KMS-11 (cell line): ENCODE data around the gene EMC7.

Experiments
- H2AFZ ChIP-seq: fragments of 200-600 bp; sonication (generic); 2 replicates; pipeline ENCODE4 v1.6.1; 2016; ENCODE audit warnings: antibody characterized with exemption, mixed run types, low read depth
- H3K27ac ChIP-seq: fragments of 200-600 bp; sonication (generic); 2 replicates; pipeline ENCODE4 v1.6.1; 2016; ENCODE audit warnings: mild to moderate bottlenecking, mixed run types
- H3K27me3 ChIP-seq: fragments of 200-600 bp; sonication (generic); 2 replicates; pipeline ENCODE4 v1.6.1; 2017; ENCODE audit warnings: mild to moderate bottlenecking, low read depth, mixed run types, moderate library complexity; ENCODE audit not compliant: insufficient read depth
- H3K36me3 ChIP-seq: fragments of 200-600 bp; sonication (generic); 2 replicates; pipeline ENCODE4 v1.6.1; 2017; ENCODE audit warnings: mild to moderate bottlenecking, mixed run types; ENCODE audit not compliant: insufficient read depth
- H3K4me1 ChIP-seq: fragments of 200-600 bp; sonication (generic); 2 replicates; pipeline ENCODE4 v1.6.1; 2016; ENCODE audit warnings: mild to moderate bottlenecking, low read depth, mixed run types; ENCODE audit not compliant: poor library complexity, severe bottlenecking
- H3K4me2 ChIP-seq: fragments of 200-600 bp; sonication (generic); 2 replicates; pipeline ENCODE4 v1.7.0; 2016; ENCODE audit warnings: mild to moderate bottlenecking, mixed run types
- H3K4me3 ChIP-seq: fragments of 200-600 bp; sonication (generic); IDR thresholded peaks from 2 replicates; pipeline ENCODE4 v1.6.1; 2017; ENCODE audit warnings: low read depth, low read length, mixed read lengths; ENCODE audit not compliant: insufficient read depth
- H3K79me2 ChIP-seq: fragments of 200-600 bp; sonication (generic); 2 replicates; pipeline ENCODE4 v1.6.1; 2016; ENCODE audit warnings: low read depth, mixed run types; ENCODE audit not compliant: insufficient read depth
- H3K9ac ChIP-seq: fragments of 200-600 bp; sonication (generic); 2 replicates; pipeline ENCODE4 v1.6.1; 2016; ENCODE audit warnings: mild to moderate bottlenecking, mixed run types
- H4K20me1 ChIP-seq: fragments of 200-600 bp; sonication (generic); 2 replicates; pipeline ENCODE4 v1.6.1; 2016; ENCODE audit warnings: mild to moderate bottlenecking, mixed run types; ENCODE audit not compliant: insufficient read depth
- TF ChIP-seq, protein P1 (sequence below): fragments of 200-600 bp; sonication (generic); conservative IDR thresholded peaks from 2 replicates; pipeline ENCODE4 v1.6.1; 2017; ENCODE audit warnings: low read depth, mild to moderate bottlenecking, antibody characterized with exemption, low read length, moderate library complexity, mixed read lengths

EMC7 gene

DNA sequence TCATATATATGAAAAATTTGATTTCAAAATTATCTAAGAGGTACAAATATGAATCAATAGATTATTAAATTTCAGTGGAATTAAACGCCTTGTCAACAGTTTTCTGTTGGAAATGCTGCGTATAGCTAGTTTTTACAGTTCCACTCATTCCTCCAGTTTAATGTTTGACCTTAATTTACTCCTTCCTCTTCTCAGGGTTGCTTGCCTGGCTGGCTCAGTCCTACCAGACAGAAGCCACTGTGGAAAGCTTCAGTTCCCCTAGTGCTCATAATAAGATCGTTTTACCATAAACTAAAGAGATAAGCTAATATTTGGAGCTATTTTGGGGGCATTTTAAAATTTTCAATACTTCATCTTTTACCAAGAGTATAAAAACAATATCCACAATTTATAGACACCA lies 22.8 kb downstream of the EMC7 start:
- TF ChIP-seq, protein P1, sequence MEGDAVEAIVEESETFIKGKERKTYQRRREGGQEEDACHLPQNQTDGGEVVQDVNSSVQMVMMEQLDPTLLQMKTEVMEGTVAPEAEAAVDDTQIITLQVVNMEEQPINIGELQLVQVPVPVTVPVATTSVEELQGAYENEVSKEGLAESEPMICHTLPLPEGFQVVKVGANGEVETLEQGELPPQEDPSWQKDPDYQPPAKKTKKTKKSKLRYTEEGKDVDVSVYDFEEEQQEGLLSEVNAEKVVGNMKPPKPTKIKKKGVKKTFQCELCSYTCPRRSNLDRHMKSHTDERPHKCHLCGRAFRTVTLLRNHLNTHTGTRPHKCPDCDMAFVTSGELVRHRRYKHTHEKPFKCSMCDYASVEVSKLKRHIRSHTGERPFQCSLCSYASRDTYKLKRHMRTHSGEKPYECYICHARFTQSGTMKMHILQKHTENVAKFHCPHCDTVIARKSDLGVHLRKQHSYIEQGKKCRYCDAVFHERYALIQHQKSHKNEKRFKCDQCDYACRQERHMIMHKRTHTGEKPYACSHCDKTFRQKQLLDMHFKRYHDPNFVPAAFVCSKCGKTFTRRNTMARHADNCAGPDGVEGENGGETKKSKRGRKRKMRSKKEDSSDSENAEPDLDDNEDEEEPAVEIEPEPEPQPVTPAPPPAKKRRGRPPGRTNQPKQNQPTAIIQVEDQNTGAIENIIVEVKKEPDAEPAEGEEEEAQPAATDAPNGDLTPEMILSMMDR, result no peak
- Histone ChIP-seq H3K4me2 (no peak overlapping the region), H4K20me1 (no peaks in the 10 kb centered on the region), H3K27ac (no peak overlapping the region), H3K36me3 (0 out of 2 replicates have a peak, but pooled peaks cover 3% of the 10 kb centered on the region), H2AFZ (no peak overlapping the region), H3K4me3 (no peak overlapping the region), H3K79me2 (no peaks in the 10 kb centered on the region), H3K9ac (no peak overlapping the region), H3K4me1 (no peaks in the 10 kb centered on the region), H3K27me3 (no peaks in the 10 kb centered on the region)

DNA sequence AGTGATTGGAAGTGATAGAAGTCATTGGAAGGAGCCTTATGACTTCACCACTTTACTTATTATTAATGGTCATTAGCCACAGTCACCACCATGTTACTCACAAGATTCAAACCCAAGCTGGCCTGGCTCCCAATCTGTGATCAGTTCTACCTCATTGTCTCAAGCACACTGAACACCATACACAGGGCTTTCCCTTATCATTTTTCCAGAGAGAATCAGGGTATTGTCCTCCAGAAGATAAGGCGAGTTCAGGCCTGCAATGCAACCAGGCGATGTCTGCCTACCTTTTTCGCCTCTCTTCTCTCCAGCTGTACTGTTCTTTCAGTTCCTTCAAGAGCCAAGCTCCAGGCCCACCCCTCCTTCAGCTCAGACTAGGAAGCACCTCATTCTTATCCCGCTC lies 24.9 kb downstream of the EMC7 start:
- Histone ChIP-seq H3K27ac (no peak overlapping the region), H3K9ac (no peak overlapping the region), H3K4me1 (no peaks in the 10 kb centered on the region), H3K4me3 (no peak overlapping the region), H3K27me3 (no peaks in the 10 kb centered on the region), H4K20me1 (no peaks in the 10 kb centered on the region), H3K4me2 (no peak overlapping the region), H3K36me3 (no peaks in the 10 kb centered on the region), H3K79me2 (no peaks in the 10 kb centered on the region), H2AFZ (no peak overlapping the region)
- TF ChIP-seq, protein P1, result no peak

DNA sequence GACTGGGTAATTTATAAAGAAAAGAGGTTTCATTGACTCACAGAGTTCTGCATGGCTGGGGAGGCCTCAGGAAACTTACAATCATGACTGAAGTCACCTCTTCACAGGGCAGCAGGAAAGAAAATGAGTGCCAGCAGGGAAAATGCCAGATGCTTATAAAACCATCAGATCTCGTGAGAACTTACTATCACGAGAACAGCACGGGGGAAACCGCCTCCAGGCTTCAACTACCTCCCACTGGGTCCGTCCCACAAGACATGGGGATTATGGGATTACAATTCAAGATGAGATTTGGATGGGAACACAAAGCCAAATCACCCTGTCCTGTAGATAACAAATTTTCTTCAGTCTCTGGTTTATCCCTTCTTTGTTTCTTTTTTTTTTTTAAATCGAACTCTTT lies 31.7 kb downstream of the EMC7 start:
- no peaks in the 10 kb centered on the region for H3K4me1 ChIP-seq
- no peak overlapping the region for H3K4me2 ChIP-seq
- H3K27me3 ChIP-seq, result no peaks in the 10 kb centered on the region
- TF ChIP-seq, protein P1, result no peak
- H3K4me3 ChIP-seq, result no peak overlapping the region
- no peaks in the 10 kb centered on the region for H3K79me2 ChIP-seq
- H4K20me1 ChIP-seq, result no peaks in the 10 kb centered on the region
- H3K27ac ChIP-seq, result no peak overlapping the region
- H3K36me3 ChIP-seq, result no peaks in the 10 kb centered on the region
- H2AFZ ChIP-seq, result no peak overlapping the region
- H3K9ac ChIP-seq, result no peak overlapping the region

DNA sequence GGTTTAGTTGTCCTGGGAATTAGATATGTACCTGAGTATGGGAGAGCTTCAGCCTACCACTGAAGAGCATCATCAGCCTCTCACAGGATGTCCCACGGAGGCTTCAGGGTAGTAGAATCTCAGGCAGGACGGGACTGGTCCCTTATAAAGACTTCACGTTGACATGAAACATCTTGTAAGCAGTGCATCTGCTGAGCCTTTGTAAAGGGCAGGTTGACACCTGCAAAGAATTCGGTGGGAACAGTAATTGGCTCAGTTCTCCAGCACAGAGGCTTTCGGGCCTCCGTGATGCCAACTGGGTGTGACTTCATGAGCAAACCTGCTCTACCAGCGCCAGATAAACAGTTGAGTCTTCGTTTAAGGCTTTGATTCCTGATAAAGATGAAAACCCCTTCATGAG lies 35.7 kb downstream of the EMC7 start:
- Histone ChIP-seq H3K4me3 (no peak overlapping the region), H3K79me2 (no peaks in the 10 kb centered on the region), H2AFZ (no peak overlapping the region), H3K27me3 (no peaks in the 10 kb centered on the region), H3K27ac (no peak overlapping the region), H3K4me2 (no peak overlapping the region), H4K20me1 (no peaks in the 10 kb centered on the region), H3K9ac (no peak overlapping the region), H3K36me3 (no peaks in the 10 kb centered on the region), H3K4me1 (no peaks in the 10 kb centered on the region)
- TF ChIP-seq, protein P1, result no peak
